ENCODE results near the gene MYO1E. TPM values are rescaled to one million over a fixed set of nuclear protein-coding genes. Genes with fewer than 3 reads are reported as not detected.

MYO1E gene
- total RNA-seq, 1 experiment from 2014 or later, result 83.6 TPM

DNA sequence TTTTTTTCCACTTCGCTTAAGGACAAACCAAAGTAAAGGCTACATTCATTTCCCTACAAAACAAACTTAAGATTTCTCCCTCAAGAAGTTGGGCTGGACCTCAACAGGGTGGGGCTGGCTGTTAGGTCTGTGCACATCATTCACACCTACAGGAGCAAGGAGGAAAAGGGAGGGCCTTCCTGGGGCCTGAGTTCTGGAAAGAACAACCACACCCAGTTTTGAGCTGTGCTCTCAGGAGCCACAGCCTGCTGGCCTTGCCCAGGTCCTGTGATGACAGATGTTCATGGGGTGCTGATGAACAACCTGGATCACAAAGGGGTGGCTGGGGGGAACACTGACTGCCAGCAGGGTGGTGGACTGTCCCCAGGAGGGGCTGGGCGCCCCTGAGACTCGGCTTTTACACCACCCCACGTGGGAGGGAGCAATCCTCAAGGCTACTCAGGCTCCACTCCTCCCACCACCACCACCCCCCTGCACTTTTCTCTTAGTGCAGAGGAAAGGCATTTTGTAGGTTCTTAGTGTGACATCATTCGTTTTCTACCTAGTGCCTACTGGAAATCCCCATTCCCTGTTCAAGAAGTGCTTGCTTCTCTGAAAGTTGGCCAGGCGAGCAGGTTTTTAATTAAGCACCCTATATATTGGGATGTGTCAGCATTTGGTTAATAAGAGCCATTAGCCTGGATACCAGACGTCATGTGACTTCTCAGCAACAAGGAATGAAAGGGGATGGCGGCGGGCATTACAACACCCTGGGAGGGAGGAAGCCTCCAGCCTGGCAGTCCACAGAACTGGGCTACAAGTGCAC is 232.0 kb downstream of the MYO1E start:
- no peak for DNase-seq (ENCODE audit: low spot score)
- H3K36me3 Mint-ChIP-seq, result peaks cover 53% of the 10 kb centered on the region
- H3K27me3 Mint-ChIP-seq (ENCODE audit: low read depth), result no peaks in the 10 kb centered on the region
- TF ChIP-seq SOX15 (CRISPR knock-in tag; IDR thresholded peaks at IDR 0.05) (no peak), ZNF219 (CRISPR knock-in tag; IDR thresholded peaks at IDR 0.05; ENCODE audit: borderline replicate concordance) (no peak), GABPB1 (CRISPR knock-in tag; IDR thresholded peaks at IDR 0.05) (no peak), FOXK1 (CRISPR knock-in tag; IDR thresholded peaks at IDR 0.05) (no peak), SMAD4 (CRISPR knock-in tag; IDR thresholded peaks at IDR 0.05) (no peak), HMGA2 (CRISPR knock-in tag; IDR thresholded peaks at IDR 0.05) (no peak)
- TF ChIP-seq, protein P1, sequence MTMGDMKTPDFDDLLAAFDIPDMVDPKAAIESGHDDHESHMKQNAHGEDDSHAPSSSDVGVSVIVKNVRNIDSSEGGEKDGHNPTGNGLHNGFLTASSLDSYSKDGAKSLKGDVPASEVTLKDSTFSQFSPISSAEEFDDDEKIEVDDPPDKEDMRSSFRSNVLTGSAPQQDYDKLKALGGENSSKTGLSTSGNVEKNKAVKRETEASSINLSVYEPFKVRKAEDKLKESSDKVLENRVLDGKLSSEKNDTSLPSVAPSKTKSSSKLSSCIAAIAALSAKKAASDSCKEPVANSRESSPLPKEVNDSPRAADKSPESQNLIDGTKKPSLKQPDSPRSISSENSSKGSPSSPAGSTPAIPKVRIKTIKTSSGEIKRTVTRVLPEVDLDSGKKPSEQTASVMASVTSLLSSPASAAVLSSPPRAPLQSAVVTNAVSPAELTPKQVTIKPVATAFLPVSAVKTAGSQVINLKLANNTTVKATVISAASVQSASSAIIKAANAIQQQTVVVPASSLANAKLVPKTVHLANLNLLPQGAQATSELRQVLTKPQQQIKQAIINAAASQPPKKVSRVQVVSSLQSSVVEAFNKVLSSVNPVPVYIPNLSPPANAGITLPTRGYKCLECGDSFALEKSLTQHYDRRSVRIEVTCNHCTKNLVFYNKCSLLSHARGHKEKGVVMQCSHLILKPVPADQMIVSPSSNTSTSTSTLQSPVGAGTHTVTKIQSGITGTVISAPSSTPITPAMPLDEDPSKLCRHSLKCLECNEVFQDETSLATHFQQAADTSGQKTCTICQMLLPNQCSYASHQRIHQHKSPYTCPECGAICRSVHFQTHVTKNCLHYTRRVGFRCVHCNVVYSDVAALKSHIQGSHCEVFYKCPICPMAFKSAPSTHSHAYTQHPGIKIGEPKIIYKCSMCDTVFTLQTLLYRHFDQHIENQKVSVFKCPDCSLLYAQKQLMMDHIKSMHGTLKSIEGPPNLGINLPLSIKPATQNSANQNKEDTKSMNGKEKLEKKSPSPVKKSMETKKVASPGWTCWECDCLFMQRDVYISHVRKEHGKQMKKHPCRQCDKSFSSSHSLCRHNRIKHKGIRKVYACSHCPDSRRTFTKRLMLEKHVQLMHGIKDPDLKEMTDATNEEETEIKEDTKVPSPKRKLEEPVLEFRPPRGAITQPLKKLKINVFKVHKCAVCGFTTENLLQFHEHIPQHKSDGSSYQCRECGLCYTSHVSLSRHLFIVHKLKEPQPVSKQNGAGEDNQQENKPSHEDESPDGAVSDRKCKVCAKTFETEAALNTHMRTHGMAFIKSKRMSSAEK (CRISPR knock-in tag; IDR thresholded peaks at IDR 0.05; ENCODE audit: borderline replicate concordance), result no peak
- TF ChIP-seq, protein P2, sequence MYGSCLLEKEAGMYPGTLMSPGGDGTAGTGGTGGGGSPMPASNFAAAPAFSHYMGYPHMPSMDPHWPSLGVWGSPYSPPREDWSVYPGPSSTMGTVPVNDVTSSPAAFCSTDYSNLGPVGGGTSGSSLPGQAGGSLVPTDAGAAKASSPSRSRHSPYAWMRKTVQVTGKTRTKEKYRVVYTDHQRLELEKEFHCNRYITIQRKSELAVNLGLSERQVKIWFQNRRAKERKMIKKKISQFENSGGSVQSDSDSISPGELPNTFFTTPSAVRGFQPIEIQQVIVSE (CRISPR knock-in tag; IDR thresholded peaks at IDR 0.05; ENCODE audit: borderline replicate concordance), result no peak
- TF ChIP-seq, protein P3, sequence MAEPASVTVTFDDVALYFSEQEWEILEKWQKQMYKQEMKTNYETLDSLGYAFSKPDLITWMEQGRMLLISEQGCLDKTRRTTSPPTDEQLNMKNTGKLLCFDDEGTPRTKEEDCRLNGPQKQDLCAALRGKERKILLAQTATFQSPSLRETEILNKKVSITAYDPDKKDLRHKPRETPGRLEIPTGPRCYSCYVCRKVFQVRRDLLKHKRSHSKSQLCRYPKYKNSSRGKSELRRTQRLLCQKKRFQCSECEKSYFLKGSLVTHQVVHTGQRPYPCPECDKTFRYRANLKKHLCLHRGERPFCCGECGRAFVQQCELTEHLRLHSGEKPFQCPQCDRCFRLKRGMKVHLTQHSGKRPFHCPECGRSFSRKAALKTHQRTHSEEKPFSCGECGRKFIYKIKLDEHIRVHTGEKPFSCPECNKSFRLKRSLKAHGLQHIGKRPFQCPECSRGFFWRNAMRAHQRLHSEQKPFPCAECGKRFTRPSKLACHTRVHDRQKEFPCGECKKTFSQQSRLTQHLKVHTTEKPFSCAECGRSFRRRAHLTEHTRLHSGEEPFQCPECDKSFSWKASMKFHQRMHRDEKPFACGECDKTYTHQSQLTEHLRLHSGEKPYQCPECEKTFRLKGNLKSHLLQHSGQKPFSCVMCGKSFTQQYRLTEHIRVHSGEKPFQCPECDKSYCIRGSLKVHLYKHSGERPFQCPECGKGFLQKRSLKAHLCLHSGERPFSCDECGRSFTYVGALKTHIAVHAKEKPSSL (CRISPR knock-in tag; conservative IDR thresholded peaks at IDR 0.05), result no peak
- TF ChIP-seq, protein P4, sequence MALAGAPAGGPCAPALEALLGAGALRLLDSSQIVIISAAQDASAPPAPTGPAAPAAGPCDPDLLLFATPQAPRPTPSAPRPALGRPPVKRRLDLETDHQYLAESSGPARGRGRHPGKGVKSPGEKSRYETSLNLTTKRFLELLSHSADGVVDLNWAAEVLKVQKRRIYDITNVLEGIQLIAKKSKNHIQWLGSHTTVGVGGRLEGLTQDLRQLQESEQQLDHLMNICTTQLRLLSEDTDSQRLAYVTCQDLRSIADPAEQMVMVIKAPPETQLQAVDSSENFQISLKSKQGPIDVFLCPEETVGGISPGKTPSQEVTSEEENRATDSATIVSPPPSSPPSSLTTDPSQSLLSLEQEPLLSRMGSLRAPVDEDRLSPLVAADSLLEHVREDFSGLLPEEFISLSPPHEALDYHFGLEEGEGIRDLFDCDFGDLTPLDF (CRISPR knock-in tag; IDR thresholded peaks at IDR 0.05), result no peak
- TF ChIP-seq, protein P5, sequence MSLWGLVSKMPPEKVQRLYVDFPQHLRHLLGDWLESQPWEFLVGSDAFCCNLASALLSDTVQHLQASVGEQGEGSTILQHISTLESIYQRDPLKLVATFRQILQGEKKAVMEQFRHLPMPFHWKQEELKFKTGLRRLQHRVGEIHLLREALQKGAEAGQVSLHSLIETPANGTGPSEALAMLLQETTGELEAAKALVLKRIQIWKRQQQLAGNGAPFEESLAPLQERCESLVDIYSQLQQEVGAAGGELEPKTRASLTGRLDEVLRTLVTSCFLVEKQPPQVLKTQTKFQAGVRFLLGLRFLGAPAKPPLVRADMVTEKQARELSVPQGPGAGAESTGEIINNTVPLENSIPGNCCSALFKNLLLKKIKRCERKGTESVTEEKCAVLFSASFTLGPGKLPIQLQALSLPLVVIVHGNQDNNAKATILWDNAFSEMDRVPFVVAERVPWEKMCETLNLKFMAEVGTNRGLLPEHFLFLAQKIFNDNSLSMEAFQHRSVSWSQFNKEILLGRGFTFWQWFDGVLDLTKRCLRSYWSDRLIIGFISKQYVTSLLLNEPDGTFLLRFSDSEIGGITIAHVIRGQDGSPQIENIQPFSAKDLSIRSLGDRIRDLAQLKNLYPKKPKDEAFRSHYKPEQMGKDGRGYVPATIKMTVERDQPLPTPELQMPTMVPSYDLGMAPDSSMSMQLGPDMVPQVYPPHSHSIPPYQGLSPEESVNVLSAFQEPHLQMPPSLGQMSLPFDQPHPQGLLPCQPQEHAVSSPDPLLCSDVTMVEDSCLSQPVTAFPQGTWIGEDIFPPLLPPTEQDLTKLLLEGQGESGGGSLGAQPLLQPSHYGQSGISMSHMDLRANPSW (CRISPR knock-in tag; conservative IDR thresholded peaks at IDR 0.05; ENCODE audit: low read depth), result no peak
- TF ChIP-seq, protein P6, sequence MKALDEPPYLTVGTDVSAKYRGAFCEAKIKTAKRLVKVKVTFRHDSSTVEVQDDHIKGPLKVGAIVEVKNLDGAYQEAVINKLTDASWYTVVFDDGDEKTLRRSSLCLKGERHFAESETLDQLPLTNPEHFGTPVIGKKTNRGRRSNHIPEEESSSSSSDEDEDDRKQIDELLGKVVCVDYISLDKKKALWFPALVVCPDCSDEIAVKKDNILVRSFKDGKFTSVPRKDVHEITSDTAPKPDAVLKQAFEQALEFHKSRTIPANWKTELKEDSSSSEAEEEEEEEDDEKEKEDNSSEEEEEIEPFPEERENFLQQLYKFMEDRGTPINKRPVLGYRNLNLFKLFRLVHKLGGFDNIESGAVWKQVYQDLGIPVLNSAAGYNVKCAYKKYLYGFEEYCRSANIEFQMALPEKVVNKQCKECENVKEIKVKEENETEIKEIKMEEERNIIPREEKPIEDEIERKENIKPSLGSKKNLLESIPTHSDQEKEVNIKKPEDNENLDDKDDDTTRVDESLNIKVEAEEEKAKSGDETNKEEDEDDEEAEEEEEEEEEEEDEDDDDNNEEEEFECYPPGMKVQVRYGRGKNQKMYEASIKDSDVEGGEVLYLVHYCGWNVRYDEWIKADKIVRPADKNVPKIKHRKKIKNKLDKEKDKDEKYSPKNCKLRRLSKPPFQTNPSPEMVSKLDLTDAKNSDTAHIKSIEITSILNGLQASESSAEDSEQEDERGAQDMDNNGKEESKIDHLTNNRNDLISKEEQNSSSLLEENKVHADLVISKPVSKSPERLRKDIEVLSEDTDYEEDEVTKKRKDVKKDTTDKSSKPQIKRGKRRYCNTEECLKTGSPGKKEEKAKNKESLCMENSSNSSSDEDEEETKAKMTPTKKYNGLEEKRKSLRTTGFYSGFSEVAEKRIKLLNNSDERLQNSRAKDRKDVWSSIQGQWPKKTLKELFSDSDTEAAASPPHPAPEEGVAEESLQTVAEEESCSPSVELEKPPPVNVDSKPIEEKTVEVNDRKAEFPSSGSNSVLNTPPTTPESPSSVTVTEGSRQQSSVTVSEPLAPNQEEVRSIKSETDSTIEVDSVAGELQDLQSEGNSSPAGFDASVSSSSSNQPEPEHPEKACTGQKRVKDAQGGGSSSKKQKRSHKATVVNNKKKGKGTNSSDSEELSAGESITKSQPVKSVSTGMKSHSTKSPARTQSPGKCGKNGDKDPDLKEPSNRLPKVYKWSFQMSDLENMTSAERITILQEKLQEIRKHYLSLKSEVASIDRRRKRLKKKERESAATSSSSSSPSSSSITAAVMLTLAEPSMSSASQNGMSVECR (CRISPR knock-in tag; IDR thresholded peaks at IDR 0.05; ENCODE audit: borderline replicate concordance), result no peak
- POLR2A ChIA-PET, result no interaction called here
- 0 out of 2 replicates have a peak overlapping the region, but pooled peaks have one; percentile 9 for H3K27ac Mint-ChIP-seq
- CTCF ChIA-PET, result no interaction called here
- no peaks in the 10 kb centered on the region for H3K9me3 Mint-ChIP-seq
- H3K4me3 Mint-ChIP-seq, result no peak overlapping the region
- peaks cover 5% of the 10 kb centered on the region for H3K4me1 Mint-ChIP-seq
- ATAC-seq, result no peak
